Fibroblast of lung (primary cell): ENCODE results near the gene METTL5. TPM values are rescaled to one million over a fixed set of nuclear protein-coding genes. Genes with fewer than 3 reads are reported as not detected.

Experiments
- DNase-seq, 2 donors: peaks; one replicate each; pipeline versions ENCODE4 v3.0.0 to v3.0.0-alpha.2; 2010; ENCODE audit warnings: low read depth in 2 of 2
- H2AFZ ChIP-seq: 2 replicates; pipeline ENCODE4 v1.5.1; 2012; ENCODE audit warnings: low read length, control low read depth, inconsistent platforms
- H3K27ac ChIP-seq: 2 replicates; pipeline ENCODE4 v1.5.1; 2011; ENCODE audit warnings: low read length, control low read depth; ENCODE audit not compliant: insufficient read depth
- H3K27me3 ChIP-seq: 2 replicates; pipeline ENCODE4 v1.5.1; 2011; ENCODE audit warnings: mild to moderate bottlenecking, low read length; ENCODE audit not compliant: control insufficient read depth, insufficient read depth
- H3K36me3 ChIP-seq: 2 replicates; pipeline ENCODE4 v1.5.1; 2011; ENCODE audit warnings: low read length; ENCODE audit not compliant: control insufficient read depth, insufficient read depth
- H3K4me1 ChIP-seq: 2 replicates; pipeline ENCODE4 v1.5.1; 2011; ENCODE audit warnings: low read length; ENCODE audit not compliant: control insufficient read depth, insufficient read depth; ENCODE audit errors: extremely low read depth
- H3K4me2 ChIP-seq: 2 replicates; pipeline ENCODE4 v1.5.1; 2011; ENCODE audit warnings: low read length, control low read depth; ENCODE audit not compliant: insufficient read depth; ENCODE audit errors: extremely low read depth
- H3K4me3 ChIP-seq, 4 experiments: fragments of 200-600 bp in 1 of 4; sonication (generic) in 1 of 4; replicated peaks in 1 of 4; 2 replicates each; pipeline ENCODE4 v1.5.1; 2011 to 2016; ENCODE audit warnings: low read length in 4 of 4, low read depth in 3 of 4, mild to moderate bottlenecking in 3 of 4, control low read depth in 2 of 4, inconsistent platforms in 1 of 4, mixed read lengths in 1 of 4; ENCODE audit not compliant: insufficient read depth in 1 of 4; ENCODE audit errors: control extremely low read depth in 1 of 4
- H3K79me2 ChIP-seq: 2 replicates; pipeline ENCODE4 v1.5.1; 2012; ENCODE audit warnings: mild to moderate bottlenecking, low read length, inconsistent platforms; ENCODE audit not compliant: control insufficient read depth, insufficient read depth
- H3K9ac ChIP-seq: 2 replicates; pipeline ENCODE4 v1.5.1; 2011; ENCODE audit warnings: mild to moderate bottlenecking, low read length, control low read depth; ENCODE audit not compliant: insufficient read depth
- H3K9me3 ChIP-seq: 2 replicates; pipeline ENCODE4 v1.5.1; 2012; ENCODE audit warnings: low read depth, low read length; ENCODE audit not compliant: control insufficient read depth, insufficient read depth
- H4K20me1 ChIP-seq: 2 replicates; pipeline ENCODE4 v1.5.1; 2011; ENCODE audit warnings: low read length; ENCODE audit not compliant: control insufficient read depth, insufficient read depth; ENCODE audit errors: extremely low read depth
- EZH2 ChIP-seq: IDR thresholded peaks from 2 replicates; pipeline ENCODE4 v1.5.1; 2012; ENCODE audit warnings: low read length, control low read depth, mild to moderate bottlenecking; ENCODE audit errors: missing control alignments
- polyA plus RNA-seq, 2 donors: library from polyadenylated mRNA; depleted of rRNA in 1 of 2; stranded (reverse) in 1 of 2; unstranded in 1 of 2; fragments of >200 nt; gene quantifications; 2 replicates each; pipeline ENCODE4 v1.2.1, GENCODE V29; 2011 to 2012; ENCODE audit warnings: missing spikeins in 1 of 2
- total RNA-seq: library from RNA; depleted of rRNA; stranded (reverse); fragments of >200 nt; gene quantifications from 2 replicates; pipeline ENCODE4 v1.2.1, GENCODE V29; 2014
- TF ChIP-seq, protein P1 (sequence below), 2 donors: IDR thresholded peaks in 1 of 2; conservative IDR thresholded peaks in 1 of 2; 1 replicate in 1 of 2; 2 replicates in 1 of 2; pipeline ENCODE4 v1.5.1; 2011 to 2012; ENCODE audit warnings: low read length in 2 of 2, control low read depth in 1 of 2, inconsistent platforms in 1 of 2, low read depth in 1 of 2, mild to moderate bottlenecking in 1 of 2

METTL5 gene
- total and polyA plus RNA-seq, 2 donors (not counting 1 experiment from before 2014, with no cell fraction given), result 50.9 to 52.9 TPM

DNA sequence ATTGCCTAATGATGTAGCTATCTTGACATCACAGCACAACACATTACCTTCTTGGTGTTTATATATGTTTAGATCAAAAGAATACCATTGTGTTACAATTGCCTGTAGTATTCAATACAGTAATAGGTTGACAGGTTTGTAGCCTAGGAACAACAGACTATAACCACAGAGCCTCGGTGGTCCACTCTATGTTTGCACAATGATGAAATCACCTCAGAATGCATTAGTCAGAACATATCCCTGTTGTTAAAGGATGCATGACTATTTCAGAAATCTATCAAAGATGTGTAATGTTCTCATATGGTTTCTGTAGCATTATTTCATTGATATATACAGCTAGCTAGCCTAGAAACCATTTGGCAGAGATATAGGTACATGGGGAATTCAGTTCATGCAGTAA lies 8.9 kb downstream of the METTL5 start:
- Histone ChIP-seq H3K9me3 (no peaks in the 10 kb centered on the region), H3K27me3 (no peaks in the 10 kb centered on the region), H3K27ac (peak overlapping the region; percentile 10), H3K36me3 (no peaks in the 10 kb centered on the region), H3K9ac (no peak overlapping the region), H3K4me1 (no peaks in the 10 kb centered on the region), H3K4me3 (no peak overlapping the region), H3K4me2 (no peak overlapping the region), H3K79me2 (no peaks in the 10 kb centered on the region), H2AFZ (no peak overlapping the region), H4K20me1 (no peaks in the 10 kb centered on the region)
- no peak for TF ChIP-seq EZH2
- TF ChIP-seq, protein P1, sequence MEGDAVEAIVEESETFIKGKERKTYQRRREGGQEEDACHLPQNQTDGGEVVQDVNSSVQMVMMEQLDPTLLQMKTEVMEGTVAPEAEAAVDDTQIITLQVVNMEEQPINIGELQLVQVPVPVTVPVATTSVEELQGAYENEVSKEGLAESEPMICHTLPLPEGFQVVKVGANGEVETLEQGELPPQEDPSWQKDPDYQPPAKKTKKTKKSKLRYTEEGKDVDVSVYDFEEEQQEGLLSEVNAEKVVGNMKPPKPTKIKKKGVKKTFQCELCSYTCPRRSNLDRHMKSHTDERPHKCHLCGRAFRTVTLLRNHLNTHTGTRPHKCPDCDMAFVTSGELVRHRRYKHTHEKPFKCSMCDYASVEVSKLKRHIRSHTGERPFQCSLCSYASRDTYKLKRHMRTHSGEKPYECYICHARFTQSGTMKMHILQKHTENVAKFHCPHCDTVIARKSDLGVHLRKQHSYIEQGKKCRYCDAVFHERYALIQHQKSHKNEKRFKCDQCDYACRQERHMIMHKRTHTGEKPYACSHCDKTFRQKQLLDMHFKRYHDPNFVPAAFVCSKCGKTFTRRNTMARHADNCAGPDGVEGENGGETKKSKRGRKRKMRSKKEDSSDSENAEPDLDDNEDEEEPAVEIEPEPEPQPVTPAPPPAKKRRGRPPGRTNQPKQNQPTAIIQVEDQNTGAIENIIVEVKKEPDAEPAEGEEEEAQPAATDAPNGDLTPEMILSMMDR (conservative IDR thresholded peaks at IDR 0.05 in 1 of 2, IDR thresholded peaks at IDR 0.05 in 1 of 2; ENCODE audit: low read depth in 1 of 2, low read length in 2 of 2), result no peak
- peak; percentile 49 to 92 for DNase-seq

DNA sequence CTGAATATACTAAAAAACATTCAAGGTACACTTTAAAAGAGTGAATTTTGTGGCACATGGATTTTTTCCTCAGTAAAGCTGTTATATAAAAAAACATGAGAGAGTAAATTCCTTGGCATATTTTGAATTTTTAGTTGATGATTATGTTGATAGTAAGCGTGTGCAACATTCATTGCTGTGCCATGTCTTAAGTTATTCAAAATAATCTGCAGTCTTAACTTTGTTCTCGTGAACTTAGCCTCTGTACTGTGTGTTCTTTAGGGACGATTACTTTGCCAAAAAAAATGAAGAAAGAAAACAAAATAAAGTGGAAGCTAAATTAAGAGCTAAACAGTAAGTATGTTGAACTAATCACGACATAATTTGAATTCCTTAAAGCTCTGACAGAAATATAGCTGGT lies 16.5 kb downstream of the METTL5 start:
- no peak overlapping the region for H3K4me3 ChIP-seq
- peaks cover 3% of the 10 kb centered on the region for H3K4me1 ChIP-seq
- H4K20me1 ChIP-seq, result no peaks in the 10 kb centered on the region
- H3K36me3 ChIP-seq, result peaks cover 1% of the 10 kb centered on the region
- H2AFZ ChIP-seq, result no peak overlapping the region
- H3K27ac ChIP-seq, result peak overlapping the region; percentile 13
- H3K9ac ChIP-seq, result no peak overlapping the region
- peak; percentile 56 to 65 for DNase-seq
- no peak overlapping the region for H3K4me2 ChIP-seq
- H3K9me3 ChIP-seq, result no peaks in the 10 kb centered on the region
- H3K27me3 ChIP-seq, result no peaks in the 10 kb centered on the region
- peaks cover 9% of the 10 kb centered on the region for H3K79me2 ChIP-seq
- TF ChIP-seq EZH2, result no peak
- TF ChIP-seq, protein P1 (conservative IDR thresholded peaks at IDR 0.05 in 1 of 2, IDR thresholded peaks at IDR 0.05 in 1 of 2; ENCODE audit: low read depth in 1 of 2, low read length in 2 of 2), result no peak

DNA sequence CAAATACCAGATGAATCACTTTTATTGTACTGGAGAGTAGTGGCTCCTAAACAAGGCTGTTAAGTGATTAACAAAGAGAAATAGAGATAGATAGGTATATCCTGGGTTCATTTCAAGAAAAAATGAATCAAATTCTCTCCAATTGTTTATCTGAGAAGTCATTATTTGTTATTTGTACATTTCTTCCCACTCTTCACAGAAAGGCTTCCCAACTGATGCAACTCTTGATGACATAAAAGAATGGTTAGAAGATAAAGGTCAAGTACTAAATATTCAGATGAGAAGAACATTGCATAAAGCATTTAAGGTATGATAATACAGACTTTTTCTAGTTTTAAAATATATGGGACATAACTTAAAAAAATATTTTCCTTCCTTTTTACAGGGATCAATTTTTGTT lies 18.1 kb downstream of the METTL5 start:
- Histone ChIP-seq H3K4me3 (no peak overlapping the region), H4K20me1 (no peaks in the 10 kb centered on the region), H3K27ac (no peak overlapping the region), H3K79me2 (peaks cover 20% of the 10 kb centered on the region), H3K27me3 (no peaks in the 10 kb centered on the region), H3K36me3 (peaks cover 6% of the 10 kb centered on the region), H3K4me2 (no peak overlapping the region), H3K9ac (no peak overlapping the region), H3K4me1 (peaks cover 3% of the 10 kb centered on the region), H3K9me3 (no peaks in the 10 kb centered on the region), H2AFZ (no peak overlapping the region)
- DNase-seq, result no peak
- TF ChIP-seq, protein P1 (conservative IDR thresholded peaks at IDR 0.05 in 1 of 2, IDR thresholded peaks at IDR 0.05 in 1 of 2; ENCODE audit: low read depth in 1 of 2, low read length in 2 of 2), result no peak
- no peak for TF ChIP-seq EZH2
